ENCODE results near the gene GBP2. TPM values are rescaled to one million over a fixed set of nuclear protein-coding genes. Genes with fewer than 3 reads are reported as not detected.
A peak's percentile ranks its signal among the peaks of the same experiment; 100 is the strongest.

GBP2 gene
- polyA plus RNA-seq, 1 of the 3 experiments (the other 2 are of a cell fraction): 8.7 TPM

GRCh38 chr1:89087241-89087640 is 38.7 kb downstream of the GBP2 start:
- Histone ChIP-seq H3K79me2 (ENCODE audit: insufficient read depth) (no peaks in the 10 kb centered on the region), H3K9ac (no peak overlapping the region), H3K4me3 (ENCODE audit: low read depth in 2 of 2, low read length in 1 of 2) (no peak overlapping the region), H3K27ac (ENCODE audit: low read depth in 2 of 2, low read length in 1 of 2) (peak overlapping the region in 1 of 2 experiments; percentile 34; a peak in 1 of 4 replicates), H4K20me1 (ENCODE audit: insufficient read depth) (no peaks in the 10 kb centered on the region), H3K36me3 (replicated peaks in 1 of 2; ENCODE audit: control insufficient read depth in 1 of 2, insufficient read depth in 2 of 2, low read length in 1 of 2) (no peaks in the 10 kb centered on the region), H3K4me1 (ENCODE audit: control insufficient read depth in 1 of 2, insufficient read depth in 2 of 2, low read depth in 1 of 2, low read length in 1 of 2) (peaks cover 0 to 4% of the 10 kb centered on the region in 2 experiments; a peak in 1 of 4 replicates), H3F3A (replicated peaks; ENCODE audit: insufficient read depth) (no peaks in the 10 kb centered on the region), H3K9me3 (no peaks in the 10 kb centered on the region), H3K27me3 (ENCODE audit: insufficient read depth) (no peaks in the 10 kb centered on the region), H2AFZ (ENCODE audit: low read depth) (no peak overlapping the region), H3K9me2 (no peaks in the 10 kb centered on the region), H3K4me2 (no peak overlapping the region)
- 71% methylated on average over 8 of the region's 8 CpGs for WGBS (ENCODE audit: low lambda C conversion rate)
- POLR2A ChIA-PET: no interaction called here
- no peak for DNase-seq
- TF ChIP-seq CTCF (IDR thresholded peaks at IDR 0.05) (no peak), EP300 (IDR thresholded peaks at IDR 0.05; ENCODE audit: borderline replicate concordance in 1 of 2, low read depth in 1 of 2, low read length in 1 of 2) (no peak), NRF1 (IDR thresholded peaks at IDR 0.05; ENCODE audit: low read depth, low read length) (no peak), JUND (IDR thresholded peaks at IDR 0.05) (no peak), IRF3 (IDR thresholded peaks at IDR 0.05; ENCODE audit: low read depth, low read length) (no peak), YY1 (IDR thresholded peaks at IDR 0.05; ENCODE audit: low read depth) (no peak), MAX (IDR thresholded peaks at IDR 0.05; ENCODE audit: low read depth) (no peak), TCF12 (IDR thresholded peaks at IDR 0.05) (no peak), FOSL2 (IDR thresholded peaks at IDR 0.05; ENCODE audit: borderline replicate concordance, low read depth) (no peak), ZBTB33 (IDR thresholded peaks at IDR 0.05; ENCODE audit: borderline replicate concordance, low read depth) (no peak), SMC3 (IDR thresholded peaks at IDR 0.05; ENCODE audit: low read depth, low read length) (no peak), SIN3A (IDR thresholded peaks at IDR 0.05; ENCODE audit: borderline replicate concordance, low read depth, low read length) (no peak), TAF1 (IDR thresholded peaks at IDR 0.05; ENCODE audit: borderline replicate concordance, low read depth, low read length) (no peak), POLR2AphosphoS5 (IDR thresholded peaks at IDR 0.05; ENCODE audit: low read depth, low read length) (no peak), EZH2phosphoT487 (IDR thresholded peaks at IDR 0.05; ENCODE audit: borderline replicate concordance, low read depth) (no peak), MXI1 (IDR thresholded peaks at IDR 0.05; ENCODE audit: low read depth, low read length) (no peak), TEAD4 (IDR thresholded peaks at IDR 0.05; ENCODE audit: borderline replicate concordance, insufficient read depth) (no peak), GABPA (IDR thresholded peaks at IDR 0.05; ENCODE audit: low read depth) (no peak), CHD2 (IDR thresholded peaks at IDR 0.05; ENCODE audit: low read length, partially characterized antibody) (no peak), RCOR1 (IDR thresholded peaks at IDR 0.05; ENCODE audit: low read length) (no peak)
- CTCF ChIA-PET: interaction anchor here (0.9 to 1.3 kb wide), 2 partner anchors 271 to 274 kb away, joined by 3 read pairs; no protein-coding TSS in a partner anchor

Measured in SK-N-SH (cell line).